NCI-H2196 (cell line): ENCODE measurements around the gene UBTD1.
"Not testable (repeated sequence)": the region's sequence is repeated elsewhere in the genome, so short reads cannot be mapped to it uniquely, and the experiment has no call there.

Experiments
- DNase-seq: peaks from one replicate; lab custom pipeline; 2025; ENCODE audit not compliant: unreplicated experiment; lab: John Stamatoyannopoulos, UW

The UBTD1 gene, protein sequence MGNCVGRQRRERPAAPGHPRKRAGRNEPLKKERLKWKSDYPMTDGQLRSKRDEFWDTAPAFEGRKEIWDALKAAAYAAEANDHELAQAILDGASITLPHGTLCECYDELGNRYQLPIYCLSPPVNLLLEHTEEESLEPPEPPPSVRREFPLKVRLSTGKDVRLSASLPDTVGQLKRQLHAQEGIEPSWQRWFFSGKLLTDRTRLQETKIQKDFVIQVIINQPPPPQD

DNA sequence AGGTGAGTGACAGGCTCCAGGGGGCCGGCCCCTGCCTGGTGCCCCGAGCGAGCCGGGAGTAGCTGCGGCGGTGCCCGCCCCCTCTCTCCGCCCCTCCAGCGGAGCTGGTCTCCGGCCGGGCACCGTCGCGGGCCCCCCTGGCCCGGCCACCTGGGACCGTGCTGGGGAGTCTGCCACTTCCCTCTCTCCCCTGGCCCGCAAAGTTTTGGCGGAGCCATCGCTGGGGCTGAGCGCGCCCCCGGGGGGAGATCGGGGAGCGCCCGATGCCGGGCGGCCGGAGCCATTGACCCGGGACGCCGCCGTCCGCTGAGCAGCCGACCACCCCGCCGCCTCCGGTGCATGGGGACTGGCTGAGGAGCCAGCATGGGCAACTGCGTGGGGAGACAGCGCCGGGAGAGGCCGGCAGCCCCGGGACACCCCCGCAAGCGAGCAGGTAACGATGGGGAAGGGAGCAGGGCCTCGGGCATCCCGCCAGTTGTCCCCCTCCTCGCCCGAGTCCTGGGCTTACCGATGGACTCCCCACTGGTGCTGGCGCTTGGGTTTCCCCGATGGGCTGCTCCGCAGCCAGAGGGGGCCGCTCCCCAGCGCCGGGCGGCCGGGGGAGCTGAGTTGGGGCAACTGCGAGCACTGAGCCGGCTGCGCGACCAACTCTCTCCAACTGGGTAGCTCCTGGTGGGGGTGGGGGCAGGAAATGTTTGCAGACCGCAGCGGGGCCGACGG, at the start of gene UBTD1:
UBTD1 (plus strand) TSS at position 84 of the 720 bp plus-strand sequence; CDS start at position 364, 280 bp downstream.
- no peak for DNase-seq

DNA sequence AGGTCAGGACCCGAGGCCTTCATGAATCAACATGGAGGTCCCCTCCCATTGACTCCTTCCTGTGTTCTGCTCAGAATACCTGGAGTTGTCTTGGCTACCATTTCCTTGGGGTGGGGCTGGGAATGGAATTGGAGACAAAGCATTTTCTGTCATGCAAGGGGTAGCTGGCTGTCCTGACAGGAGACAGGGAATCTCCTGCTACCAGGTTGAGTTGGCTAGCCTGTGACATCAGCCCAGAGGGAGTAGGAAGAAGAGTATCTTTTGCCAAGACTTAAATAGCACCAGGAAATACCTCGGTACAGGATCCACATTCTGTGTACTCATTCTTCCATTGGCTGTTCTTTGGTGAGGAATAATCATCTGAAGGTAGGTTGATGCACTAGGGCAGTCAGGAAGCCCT, 47.9 kb upstream of the UBTD1 start:
- DNase-seq = no peak

DNA sequence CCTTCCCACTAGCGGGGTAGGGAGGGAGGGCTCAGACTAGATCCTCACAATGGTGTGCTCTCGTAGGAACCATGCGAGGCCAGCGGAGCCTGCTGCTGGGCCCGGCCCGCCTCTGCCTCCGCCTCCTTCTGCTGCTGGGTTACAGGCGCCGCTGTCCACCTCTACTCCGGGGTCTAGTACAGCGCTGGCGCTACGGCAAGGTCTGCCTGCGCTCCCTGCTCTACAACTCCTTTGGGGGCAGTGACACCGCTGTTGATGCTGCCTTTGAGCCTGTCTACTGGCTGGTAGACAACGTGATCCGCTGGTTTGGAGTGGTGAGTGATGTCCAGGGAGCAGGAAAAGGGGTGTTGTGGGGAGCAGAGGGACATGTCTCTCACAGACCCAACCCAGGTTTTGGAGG, 47.1 kb upstream of the UBTD1 start:
- no peak for DNase-seq

DNA sequence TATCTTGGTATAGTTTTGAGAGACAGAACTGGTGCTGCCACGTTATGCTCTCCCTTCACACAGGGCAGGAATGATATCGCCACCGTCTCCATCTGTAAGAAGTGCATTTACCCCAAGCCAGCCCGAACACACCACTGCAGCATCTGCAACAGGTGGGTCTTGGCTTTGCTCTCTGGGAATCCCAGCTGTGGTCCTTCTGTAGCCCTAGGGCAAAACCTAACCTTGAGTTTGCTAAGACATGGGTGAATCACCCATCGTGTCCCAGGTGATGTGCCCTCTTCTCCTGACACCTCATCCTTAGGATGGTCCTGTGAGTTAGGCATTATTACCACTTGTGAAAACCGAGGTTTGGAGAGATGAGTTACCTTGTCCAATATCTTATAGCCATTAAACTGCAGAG, 46.4 kb upstream of the UBTD1 start:
- DNase-seq = no peak

DNA sequence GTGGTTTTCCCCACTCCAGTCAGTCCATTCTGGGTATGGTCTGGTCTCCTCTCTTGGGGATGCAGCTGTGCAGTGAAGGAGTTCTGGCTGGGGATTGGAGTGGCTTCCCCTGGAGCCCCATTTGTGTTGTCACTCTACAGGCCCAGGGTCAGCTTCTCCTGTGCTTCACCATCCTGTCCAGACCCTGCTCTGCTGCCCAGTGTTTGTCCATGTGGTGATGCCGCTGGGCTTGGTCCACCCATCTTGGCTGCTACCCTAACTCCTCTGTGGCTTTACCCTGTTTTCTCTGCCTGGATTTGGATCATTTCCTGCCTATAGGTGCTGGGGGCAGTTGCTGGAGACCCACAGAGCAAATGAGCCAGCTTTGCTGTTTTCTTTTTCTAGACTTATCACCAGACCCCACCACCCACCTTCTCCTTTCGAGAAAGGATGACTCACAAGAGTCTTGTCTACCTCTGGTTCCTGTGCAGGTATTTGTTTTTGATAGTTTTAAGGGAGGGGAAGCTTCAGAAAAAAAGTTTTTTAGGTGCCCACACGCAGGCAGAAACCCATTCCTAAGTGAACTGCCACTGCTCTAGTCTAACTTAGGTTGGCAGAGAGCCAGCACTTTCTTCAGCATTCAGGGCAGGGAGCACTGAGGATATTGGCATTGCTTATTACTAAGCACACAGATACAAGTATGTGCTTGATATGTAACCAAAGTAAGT, 44.2 kb upstream of the UBTD1 start:
- peak; percentile 1 for DNase-seq

DNA sequence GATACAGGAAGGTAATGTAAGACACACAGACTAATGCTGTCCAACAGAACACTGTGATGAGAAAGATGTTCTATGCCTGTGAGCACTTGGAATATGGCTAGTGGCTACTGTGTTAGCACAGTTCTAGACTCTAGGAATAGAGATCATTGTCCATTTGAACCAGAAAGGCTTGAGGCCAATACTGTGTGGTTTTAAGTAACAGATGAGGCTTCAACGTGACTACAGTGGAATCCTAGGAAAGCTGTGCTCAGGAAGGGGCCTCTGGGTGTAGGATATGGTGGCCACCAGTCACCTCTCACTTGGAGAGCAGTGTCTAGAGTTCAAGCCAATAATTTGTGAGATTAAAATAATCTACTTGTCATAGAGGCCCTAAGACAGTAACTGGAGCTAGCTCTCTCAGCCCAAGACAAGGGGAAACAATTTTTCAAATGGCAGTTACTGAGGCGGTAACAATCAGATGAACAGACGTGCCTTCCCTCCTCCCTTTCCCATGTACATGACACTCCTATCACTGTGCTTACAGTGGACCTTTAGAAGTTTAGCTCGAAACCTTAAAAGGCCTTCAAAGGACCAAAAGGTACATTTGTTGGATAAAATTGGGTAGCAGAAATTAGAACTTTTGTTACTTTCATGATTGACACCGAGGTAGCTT, 42.6 kb upstream of the UBTD1 start:
- DNase-seq = no peak

DNA sequence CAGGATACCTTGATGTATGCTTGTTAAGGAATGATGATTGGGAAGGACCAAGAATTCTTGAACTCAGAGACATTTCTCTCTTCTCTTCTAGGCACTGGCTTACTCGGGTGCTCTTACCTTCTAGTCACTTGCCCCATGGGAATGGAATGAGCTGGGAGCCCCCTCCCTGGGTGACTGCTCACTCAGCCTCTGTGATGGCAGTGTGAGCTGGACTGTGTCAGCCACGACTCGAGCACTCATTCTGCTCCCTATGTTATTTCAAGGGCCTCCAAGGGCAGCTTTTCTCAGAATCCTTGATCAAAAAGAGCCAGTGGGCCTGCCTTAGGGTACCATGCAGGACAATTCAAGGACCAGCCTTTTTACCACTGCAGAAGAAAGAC, 42.0 kb upstream of the UBTD1 start:
- DNase-seq = no peak

DNA sequence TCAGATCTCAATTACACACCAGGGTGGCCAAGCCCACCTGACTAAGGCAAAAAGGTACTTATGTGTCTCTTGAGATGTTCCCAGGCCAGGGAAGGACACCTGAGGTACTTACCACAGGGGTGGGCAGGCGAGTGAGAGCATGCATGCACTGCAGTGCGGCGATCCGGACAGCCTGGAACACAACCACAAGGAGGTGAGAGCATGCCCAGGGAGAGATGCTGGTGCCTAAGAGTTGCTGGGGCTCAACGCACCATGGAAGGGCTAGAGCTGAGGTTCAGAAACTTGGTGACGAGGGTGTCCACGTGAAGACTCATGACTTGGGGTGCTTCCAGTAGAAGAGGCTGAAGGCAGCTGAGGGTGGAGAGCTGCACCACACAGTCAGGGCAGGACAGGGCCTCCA, 39.6 kb upstream of the UBTD1 start:
- no peak for DNase-seq

DNA sequence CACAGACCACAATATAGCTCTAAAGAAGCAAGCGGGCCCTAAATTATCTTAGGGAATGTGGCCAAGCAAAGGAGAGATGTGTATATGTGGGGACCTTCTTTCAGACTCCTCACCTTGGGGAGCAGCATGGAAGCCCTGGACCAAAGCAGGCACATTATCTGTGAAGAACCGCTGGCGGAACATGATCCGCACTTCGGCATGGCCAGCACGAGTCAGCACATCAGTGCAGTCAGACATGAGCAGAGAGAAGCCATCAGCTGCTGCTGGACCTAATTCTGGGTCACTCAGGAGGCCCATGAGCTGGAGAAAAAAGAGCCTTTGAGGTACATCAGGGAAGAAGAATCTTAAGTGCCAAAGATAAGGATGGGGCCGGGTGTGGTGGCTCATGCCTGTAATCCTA, 38.8 kb upstream of the UBTD1 start:
- DNase-seq = no peak

DNA sequence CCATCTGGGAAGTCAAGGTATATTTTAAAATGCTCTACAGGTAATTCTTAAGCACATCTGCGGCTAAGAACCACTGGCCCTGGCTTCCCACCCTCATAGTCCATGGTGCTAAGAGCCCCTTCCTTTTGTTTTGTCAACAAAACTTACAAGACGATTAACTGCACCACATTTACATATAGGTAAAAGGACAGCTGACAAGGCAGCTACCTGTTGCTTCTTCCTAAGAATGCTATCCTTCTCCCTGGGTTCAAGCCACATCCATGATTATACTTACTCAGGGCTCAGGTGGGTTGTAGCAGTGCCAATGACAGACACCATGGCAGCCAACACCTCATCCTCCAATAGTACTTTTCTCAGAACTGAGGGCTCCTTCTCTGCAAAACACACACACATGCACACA, 36.4 kb upstream of the UBTD1 start:
- no peak for DNase-seq

DNA sequence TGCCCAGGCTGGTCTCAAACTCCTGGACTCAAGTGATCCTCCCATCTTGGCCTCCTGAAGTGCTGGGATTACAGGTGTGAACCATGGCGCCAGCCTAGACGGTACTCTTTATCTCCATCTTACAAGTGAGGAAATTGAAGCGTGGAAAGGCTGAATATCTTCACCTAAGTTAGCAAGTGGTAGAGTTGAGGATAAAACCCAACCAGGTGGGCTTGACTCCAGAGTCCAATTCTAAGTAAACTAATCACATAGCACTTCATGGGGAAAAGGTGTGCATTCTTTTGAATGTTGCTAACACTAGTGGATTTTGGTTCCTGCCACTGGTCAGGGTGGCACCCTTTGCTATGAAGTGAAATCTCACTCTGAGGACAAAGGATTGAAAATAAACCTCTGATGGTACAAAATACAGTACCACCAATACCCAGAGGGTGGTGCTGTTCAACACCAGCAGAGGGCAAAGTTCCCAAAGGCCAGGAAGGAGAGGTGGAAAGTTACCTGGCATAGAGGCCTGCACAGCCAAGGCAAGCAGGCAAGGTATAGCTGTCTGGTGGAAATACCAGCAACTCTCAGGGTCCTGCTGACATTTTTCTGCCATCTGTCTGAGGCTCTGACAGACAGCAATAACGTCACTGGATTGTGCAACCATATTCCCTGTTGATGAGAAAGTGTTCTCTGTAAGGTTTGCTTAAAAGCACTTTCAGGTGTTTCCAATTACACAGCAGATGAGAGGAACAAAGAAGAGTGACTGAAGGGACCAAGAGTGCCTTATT, 35.2 kb upstream of the UBTD1 start:
- DNase-seq = peak; percentile 50

DNA sequence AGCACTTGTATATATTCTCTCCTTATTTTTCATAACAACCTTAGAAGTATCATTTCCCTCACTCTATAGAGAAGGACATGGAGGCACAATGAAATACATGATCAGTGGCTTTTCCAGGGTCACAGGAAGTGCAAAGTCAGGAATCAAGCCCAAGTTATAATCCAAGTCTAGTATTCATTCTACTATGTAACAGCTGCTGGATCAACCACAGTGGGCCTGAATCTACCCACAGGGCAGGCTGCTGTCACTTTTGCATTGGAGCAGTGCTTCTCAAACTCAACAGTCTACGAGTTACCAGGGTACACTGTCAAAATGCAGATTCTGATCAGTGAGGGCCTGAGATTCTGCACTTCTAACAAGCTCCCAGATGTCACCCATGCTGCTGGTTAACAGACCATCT, 34.5 kb upstream of the UBTD1 start:
- no peak for DNase-seq

DNA sequence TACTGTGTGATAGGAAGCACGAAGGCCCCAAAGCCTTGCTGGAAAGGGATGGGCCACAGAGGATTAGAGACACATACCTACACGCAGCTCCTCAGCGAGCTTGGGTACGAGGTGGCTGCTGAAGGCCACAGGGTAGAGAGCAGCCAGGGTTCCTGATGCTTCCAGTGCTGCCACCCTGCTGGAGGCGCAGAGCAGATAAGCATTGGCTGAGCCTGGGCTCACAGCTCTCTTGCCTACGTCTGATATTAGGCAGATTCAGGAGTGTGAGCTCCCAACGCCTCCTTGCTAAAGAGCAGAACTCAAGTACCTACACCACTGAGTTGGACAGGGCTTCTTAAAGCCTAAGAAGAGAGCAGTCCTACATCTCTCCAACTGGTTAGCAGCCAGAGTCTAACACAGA, 32.7 kb upstream of the UBTD1 start:
- DNase-seq = no peak

DNA sequence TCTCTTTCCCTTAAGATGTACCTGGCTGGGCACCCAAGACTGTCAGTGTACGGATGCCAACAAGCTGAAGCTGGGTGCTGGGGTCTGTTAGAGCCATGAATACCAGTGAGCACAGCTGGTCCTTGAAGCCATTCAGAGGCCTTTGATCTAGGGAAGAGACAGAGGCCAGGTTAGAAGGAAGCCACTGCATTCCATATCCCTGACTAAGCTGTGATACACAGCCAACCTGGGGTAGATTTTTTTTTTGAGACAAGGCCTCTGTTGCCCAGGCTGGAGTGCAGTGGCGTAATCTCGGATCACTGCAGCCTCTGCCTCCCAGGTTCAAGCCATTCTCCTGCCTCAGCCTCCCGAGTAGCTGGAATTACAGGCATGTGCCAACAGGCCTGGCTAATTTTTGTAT, 32.0 kb upstream of the UBTD1 start:
- no peak for DNase-seq

DNA sequence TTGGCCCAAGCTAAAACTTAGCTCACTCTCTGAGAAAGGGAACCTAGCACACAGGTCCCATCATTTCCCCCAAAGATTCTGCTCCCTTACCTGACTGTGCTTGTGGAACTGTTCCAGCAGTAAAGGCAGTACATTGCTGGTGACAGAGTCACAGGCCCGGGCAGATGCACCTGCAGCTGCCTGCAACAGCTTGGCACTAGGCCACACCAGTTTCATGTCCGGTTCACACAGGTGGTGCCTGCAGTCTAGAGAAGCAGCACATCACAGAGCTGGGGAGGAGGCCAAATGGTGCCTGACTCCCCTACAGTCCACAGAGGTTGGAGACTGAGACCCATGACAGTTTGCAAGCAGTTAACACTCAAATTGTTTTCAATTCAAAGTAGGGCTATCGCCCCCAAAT, 30.6 kb upstream of the UBTD1 start:
- peak; percentile 69 for DNase-seq

DNA sequence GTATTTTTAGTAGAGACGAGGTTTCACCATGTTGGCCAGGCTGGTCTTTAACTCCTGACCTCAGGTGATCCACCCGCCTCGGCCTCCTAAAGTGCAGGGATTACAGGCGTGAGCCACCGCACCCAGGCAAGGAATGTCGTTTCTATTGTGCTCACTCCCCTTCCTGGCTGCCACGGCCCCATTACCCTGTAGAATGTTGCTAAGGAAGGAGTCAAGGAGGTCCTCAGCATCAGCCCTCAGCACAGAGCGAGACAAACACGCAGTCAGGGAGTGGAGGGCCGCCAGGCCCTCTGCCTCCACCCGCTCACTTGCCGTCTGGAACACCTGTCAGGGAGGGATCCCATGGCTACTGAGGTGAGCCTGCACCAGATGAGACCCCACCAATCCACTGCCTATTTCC, 29.9 kb upstream of the UBTD1 start:
- DNase-seq = not testable (repeated sequence)

DNA sequence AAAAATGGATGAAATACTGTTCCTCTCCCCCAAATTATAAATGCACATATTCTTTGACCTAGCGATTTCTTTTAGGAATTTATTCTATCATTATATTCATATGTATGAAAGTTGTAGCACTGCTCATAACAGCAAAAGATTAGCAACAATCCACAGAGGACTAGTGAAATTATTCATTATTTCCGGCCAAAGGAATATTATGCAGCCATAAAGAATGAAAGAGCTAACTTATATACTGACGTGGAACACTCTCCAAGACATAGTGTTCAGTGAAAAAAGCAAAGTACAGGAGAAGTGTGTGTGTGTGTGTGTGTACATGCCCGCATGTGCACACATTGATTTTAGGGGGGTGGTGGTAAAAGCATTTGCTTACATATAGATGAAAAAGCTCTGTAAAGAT, 23.8 kb upstream of the UBTD1 start:
- DNase-seq = no peak

DNA sequence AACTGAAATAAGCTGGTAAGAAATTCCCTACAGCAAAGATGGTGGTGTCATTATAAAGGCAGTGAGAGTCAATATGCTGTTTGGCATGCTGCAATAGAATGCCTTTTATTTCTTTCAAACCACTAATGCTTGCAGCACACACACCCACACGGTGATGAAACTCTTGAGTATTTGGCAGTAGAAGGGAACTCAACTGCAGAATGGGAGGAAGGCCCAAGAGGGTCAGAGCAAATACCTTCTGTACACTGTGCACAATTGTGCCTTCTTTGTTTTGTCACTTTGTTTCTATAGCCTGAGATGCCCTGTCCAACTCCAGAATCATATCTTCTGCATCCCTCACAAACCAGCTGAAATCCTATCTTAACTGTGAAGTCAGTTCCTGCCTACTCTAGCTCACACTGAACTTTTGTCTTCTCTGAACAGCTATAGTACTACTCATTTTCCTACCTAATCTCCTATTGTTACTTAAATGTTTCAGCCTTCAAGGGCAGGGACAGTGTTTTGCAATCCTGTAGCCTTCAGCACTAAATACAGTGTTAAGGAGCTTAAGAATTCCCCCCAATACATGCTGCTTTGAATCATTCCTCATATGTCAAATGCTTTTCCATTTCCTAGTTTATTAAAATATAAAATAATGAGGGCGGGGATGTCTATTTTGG, 22.7 kb upstream of the UBTD1 start:
- DNase-seq = no peak

DNA sequence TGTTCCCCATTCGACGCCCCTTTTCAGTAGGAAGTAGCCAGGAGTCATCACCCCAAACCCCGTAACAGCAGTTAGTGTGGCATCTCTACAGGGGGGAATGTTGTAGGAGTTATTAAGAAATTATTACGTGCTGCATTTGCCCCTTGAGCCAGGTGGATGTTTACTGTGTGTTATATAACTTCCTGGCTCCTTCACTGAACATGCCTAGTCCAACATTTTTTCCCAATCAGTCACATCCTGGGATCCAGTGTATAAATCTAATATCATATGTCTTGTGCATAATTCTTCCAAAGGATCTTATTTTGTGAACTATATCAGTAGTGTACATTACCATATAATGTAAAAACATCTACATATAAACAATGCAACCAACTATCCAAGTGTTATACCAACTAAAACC, 19.3 kb upstream of the UBTD1 start:
- not testable (repeated sequence) for DNase-seq

DNA sequence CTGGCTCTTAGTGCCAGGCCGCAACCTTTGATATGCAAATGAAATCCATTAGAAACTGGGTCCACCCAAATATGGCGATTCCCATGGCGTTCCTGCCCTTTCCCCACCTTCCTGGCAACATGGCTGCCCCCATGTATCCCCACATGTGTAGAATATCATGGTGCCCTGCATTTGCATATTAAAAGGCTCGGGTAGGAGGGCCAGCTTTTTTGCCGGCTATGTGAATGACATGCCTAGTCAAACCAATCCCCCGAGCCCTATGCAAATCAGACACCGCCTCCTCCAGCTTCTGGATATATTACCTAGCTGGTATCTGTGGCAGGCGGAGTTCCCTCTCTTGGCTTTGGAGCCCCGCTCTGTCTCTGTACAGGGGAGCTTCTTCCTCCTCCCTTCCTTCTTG, 18.8 kb upstream of the UBTD1 start:
- DNase-seq = no peak

DNA sequence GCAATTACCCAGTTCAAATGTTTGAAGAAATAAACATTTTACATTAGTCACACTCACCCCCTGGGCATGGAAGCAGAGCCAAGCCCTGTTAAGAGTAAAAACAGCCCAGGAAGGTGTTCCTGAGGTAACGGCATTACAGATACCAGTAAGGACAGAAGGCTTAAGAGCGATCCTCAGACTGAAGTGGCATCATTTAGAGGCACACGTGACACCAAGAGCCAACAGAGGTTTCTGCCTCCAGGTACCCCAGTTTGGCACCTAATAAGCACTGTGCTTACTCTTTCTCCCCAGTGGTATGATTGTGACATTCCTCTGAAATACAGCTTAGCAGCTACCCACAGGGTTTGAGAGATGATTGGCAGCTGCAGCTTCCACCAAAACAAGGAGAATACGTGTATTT, 17.7 kb upstream of the UBTD1 start:
- DNase-seq = no peak
